ENCODE data around the gene CACTIN. TPM values are rescaled to one million over a fixed set of nuclear protein-coding genes. Genes with fewer than 3 reads are reported as not detected.

CACTIN gene
- total and polyA plus RNA-seq, 4 experiments from 2014 or later: 4.4 to 50.4 (median 30.1) TPM

DNA sequence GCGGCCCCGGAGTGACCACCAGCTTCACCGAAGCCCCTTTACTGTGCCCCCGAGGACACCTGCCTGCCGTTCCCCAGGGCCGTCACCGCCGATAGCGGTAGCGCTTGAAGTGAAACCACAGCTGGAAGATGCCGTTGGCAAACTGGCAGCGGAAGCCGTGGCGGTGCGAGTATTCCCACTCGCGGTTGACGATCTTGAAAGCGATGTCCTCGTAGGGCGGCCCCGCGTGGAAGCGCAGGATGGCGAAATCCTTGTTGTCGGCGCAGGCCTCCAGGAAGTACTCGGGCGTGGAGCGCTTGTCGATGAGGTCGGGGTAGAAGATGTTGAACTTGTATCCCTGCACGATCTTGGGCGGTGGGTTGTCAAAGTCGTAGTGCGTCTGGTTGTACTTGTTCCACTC, 14.7 kb downstream of the CACTIN start:
- Mint-ChIP-seq H3K27ac (no peak overlapping the region), H3K27me3 (peaks cover 0 to 3% of the 10 kb centered on the region in 2 donors), H3K9me3 (no peaks in the 10 kb centered on the region), H3K4me1 (peaks cover 0 to 15% (median 4%) of the 10 kb centered on the region in 4 donors), H3K4me3 (peak overlapping the region in 1 of 8 donors; percentile 15), H3K36me3 (peaks cover 10 to 11% of the 10 kb centered on the region in 2 donors)
- no peaks in the 10 kb centered on the region for H3K27me3 ChIP-seq (ENCODE audit: insufficient read depth, low read length)
- no peaks in the 10 kb centered on the region for H3K4me1 ChIP-seq (ENCODE audit: insufficient read depth, low read length)
- H3K4me3 ChIP-seq (ENCODE audit: low read length in 2 of 2): no peak overlapping the region
- H3K9me3 ChIP-seq (ENCODE audit: control insufficient read depth in 1 of 2, low read length in 2 of 2): no peaks in the 10 kb centered on the region
- DNase-seq: no peak
- CTCF ChIA-PET (ENCODE audit: partially characterized antibody): no interaction called here
- POLR2A ChIA-PET (ENCODE audit: partially characterized antibody): no interaction called here
- H3K36me3 ChIP-seq (ENCODE audit: insufficient read depth, low read length): no peaks in the 10 kb centered on the region
- H3K27ac ChIP-seq (ENCODE audit: low read depth, low read length): no peak overlapping the region
- intact Hi-C loops (cut with micrococcal nuclease): no loop called here

DNA sequence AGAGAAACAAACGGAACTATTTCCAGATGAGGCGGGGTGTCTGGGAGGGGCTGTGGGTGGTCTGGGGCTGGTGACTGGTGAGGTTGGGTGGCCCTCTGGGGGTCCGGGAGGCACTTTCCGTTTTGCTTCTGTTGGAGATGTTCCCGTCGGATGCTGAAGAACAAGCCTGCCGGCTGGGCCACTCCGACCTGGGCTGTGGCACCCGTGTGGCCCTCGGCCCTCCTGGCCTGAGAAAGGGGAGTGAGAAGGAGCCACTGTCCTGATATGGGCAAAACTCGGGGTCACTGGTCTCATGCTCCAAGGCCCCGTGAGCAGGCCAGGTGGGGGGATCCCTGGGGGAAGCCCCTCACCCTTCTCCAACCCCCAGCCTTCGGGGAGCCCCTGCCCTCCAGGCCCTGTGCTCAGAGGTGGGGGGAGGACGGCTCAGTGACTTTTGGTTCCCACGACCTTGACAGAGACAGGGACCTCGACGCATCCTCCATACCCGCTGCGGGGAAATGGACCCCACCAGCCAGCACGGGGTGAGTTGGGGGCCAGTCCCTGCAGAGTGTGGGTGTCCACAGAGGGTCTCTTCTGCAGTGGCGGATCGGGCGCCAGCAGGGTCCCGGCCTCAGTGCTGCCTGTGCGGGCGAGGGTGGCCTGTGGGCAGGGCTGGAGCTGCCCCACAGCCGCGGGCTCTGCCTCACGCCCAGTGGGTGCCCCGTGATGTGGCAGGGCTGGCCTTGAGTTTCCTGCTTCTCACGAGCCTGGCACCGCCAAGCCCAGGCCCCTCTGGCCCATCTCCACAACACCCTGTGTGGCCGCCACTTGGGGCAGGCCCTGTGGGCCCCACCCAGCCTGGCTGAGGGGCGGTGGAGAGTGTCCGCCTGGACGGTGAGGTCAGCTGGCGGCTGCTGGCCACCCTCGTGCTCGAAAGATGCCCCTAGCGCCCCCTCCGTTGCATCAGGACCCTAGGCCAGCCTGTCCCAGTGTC, 15.6 kb downstream of the CACTIN start:
- H3K27ac ChIP-seq (ENCODE audit: low read depth, low read length): no peak overlapping the region
- H3K4me1 Mint-ChIP-seq: peaks cover 0 to 15% (median 4%) of the 10 kb centered on the region in 4 donors
- no peaks in the 10 kb centered on the region for H3K9me3 Mint-ChIP-seq
- no peak overlapping the region for H3K4me3 ChIP-seq (ENCODE audit: low read length in 2 of 2)
- no peak for DNase-seq
- ChIA-PET CTCF (ENCODE audit: partially characterized antibody) (no interaction called here), POLR2A (ENCODE audit: partially characterized antibody) (no interaction called here)
- H3K9me3 ChIP-seq (ENCODE audit: control insufficient read depth in 1 of 2, low read length in 2 of 2): no peaks in the 10 kb centered on the region
- H3K36me3 Mint-ChIP-seq: peaks cover 10 to 11% of the 10 kb centered on the region in 2 donors
- no peaks in the 10 kb centered on the region for H3K27me3 ChIP-seq (ENCODE audit: insufficient read depth, low read length)
- H3K4me3 Mint-ChIP-seq: no peak overlapping the region
- peaks cover 7% of the 10 kb centered on the region for H3K4me1 ChIP-seq (ENCODE audit: insufficient read depth, low read length)
- intact Hi-C loops (cut with micrococcal nuclease): no loop called here
- no peaks in the 10 kb centered on the region for H3K36me3 ChIP-seq (ENCODE audit: insufficient read depth, low read length)
- peaks cover 0 to 3% of the 10 kb centered on the region in 2 donors for H3K27me3 Mint-ChIP-seq
- H3K27ac Mint-ChIP-seq: peak overlapping the region in 1 of 7 donors; percentile 68

DNA sequence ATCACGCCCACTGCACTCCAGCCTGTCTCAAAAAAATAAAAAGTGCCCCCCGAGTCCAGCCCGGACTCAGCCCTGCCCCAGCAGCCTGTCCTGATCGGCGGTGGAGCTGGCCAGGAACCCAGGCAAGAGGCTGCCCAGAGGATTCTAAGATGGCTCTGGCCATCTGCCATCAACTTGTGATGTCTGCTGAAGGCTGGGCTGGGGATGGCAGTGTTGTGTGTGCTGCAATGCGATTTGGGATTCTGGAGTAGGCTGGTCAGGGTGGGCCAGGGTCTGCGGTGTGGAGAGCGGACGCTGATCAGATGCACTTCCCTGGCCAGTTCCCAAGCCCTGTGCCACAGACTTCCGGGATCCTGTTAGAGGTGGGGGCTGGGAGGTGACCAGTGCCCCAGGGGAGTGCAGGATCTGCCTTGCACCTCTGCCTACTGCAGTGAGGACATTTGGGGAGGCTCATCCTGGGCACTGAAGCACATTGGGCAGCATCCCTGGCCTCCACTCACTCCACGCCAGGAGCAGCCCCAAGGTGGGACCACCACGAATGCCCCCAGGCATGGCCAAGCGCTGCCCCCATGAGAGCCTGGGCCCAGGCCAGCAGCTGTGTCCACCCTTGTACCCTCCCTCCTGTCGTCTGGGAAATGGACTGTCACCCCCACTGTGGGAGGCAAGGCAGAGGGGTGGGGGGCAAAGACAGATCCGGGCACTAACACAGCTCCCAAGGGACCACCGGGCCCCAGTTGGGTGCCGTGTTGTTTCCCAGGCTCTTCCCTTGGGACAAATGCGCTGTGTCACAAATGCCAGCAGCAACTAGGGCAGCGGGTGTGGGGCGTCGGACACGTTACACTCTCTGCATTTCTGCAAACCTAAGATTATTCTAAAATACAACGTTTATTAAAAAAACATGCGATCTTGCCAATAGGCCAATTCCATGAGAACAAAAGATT, 16.5 kb downstream of the CACTIN start:
- POLR2A ChIA-PET (ENCODE audit: partially characterized antibody): interaction anchor here (0.9 to 1.0 kb wide), 2 partner anchors 54 to 64 kb away, joined by 3 to 4 read pairs; no protein-coding TSS in a partner anchor
- intact Hi-C loops (cut with micrococcal nuclease): no loop called here
- no peak overlapping the region for H3K4me3 Mint-ChIP-seq
- CTCF ChIA-PET (ENCODE audit: partially characterized antibody): interaction anchor here (1.4 kb wide), 1 partner anchor 9 kb away, joined by 3 read pairs; no protein-coding TSS in a partner anchor
- peaks cover 8 to 10% of the 10 kb centered on the region in 2 donors for H3K36me3 Mint-ChIP-seq
- Histone ChIP-seq H3K4me3 (ENCODE audit: low read length in 2 of 2) (no peak overlapping the region), H3K27ac (ENCODE audit: low read depth, low read length) (no peak overlapping the region), H3K36me3 (ENCODE audit: insufficient read depth, low read length) (no peaks in the 10 kb centered on the region), H3K9me3 (ENCODE audit: control insufficient read depth in 1 of 2, low read length in 2 of 2) (no peaks in the 10 kb centered on the region), H3K27me3 (ENCODE audit: insufficient read depth, low read length) (no peaks in the 10 kb centered on the region), H3K4me1 (ENCODE audit: insufficient read depth, low read length) (peaks cover 17% of the 10 kb centered on the region)
- no peaks in the 10 kb centered on the region for H3K9me3 Mint-ChIP-seq
- H3K27me3 Mint-ChIP-seq: peaks cover 0 to 3% of the 10 kb centered on the region in 2 donors
- H3K27ac Mint-ChIP-seq: no peak overlapping the region
- DNase-seq: no peak
- peaks cover 0 to 15% (median 4%) of the 10 kb centered on the region in 4 donors for H3K4me1 Mint-ChIP-seq

DNA sequence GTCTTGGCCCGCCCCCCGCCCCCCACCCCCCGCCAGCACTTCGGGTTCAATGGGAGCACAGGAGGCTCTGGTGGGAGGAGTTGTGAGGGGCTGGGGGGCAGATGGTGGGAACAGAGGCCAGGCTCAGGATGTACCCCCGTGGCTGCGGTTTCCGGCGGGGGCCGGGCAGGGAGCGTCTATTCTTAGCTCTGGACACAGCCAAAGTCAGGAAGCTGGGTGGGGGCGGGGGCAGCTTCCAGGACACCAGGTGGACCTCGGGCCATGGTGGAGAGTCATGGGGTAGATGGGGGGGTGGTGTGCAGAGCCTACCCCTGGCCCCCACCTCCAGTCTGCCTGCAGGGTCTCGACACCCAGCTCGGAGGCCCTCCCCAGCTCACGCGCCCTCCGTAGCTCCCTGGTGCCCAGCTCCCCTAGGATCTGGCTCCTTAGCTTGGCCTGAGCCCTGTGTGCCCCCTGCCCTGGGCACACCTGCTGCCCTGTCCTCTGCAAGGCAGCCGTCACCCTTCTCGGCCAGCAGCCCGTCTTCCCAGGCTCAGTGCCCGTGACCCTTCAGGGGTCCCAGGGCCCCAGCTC, 17.8 kb downstream of the CACTIN start:
- no peak overlapping the region for H3K4me3 ChIP-seq (ENCODE audit: low read length in 2 of 2)
- POLR2A ChIA-PET (ENCODE audit: partially characterized antibody): interaction anchor here (0.9 to 1.0 kb wide), 2 partner anchors 52 to 63 kb away, joined by 3 to 4 read pairs; no protein-coding TSS in a partner anchor
- no peaks in the 10 kb centered on the region for H3K36me3 ChIP-seq (ENCODE audit: insufficient read depth, low read length)
- H3K9me3 ChIP-seq (ENCODE audit: control insufficient read depth in 1 of 2, low read length in 2 of 2): no peaks in the 10 kb centered on the region
- intact Hi-C loops (cut with micrococcal nuclease): no loop called here
- Mint-ChIP-seq H3K4me1 (peaks cover 0 to 15% (median 4%) of the 10 kb centered on the region in 4 donors), H3K36me3 (peaks cover 8 to 10% of the 10 kb centered on the region in 2 donors), H3K27ac (no peak overlapping the region), H3K4me3 (no peak overlapping the region), H3K9me3 (no peaks in the 10 kb centered on the region), H3K27me3 (peaks cover 0 to 3% of the 10 kb centered on the region in 2 donors)
- H3K4me1 ChIP-seq (ENCODE audit: insufficient read depth, low read length): peaks cover 26% of the 10 kb centered on the region
- H3K27ac ChIP-seq (ENCODE audit: low read depth, low read length): no peak overlapping the region
- DNase-seq: no peak
- CTCF ChIA-PET (ENCODE audit: partially characterized antibody): interaction anchor here (1.2 to 1.5 kb wide), 3 partner anchors 10 to 23 kb away, joined by 3 to 4 read pairs (median 3); no protein-coding TSS in a partner anchor
- no peaks in the 10 kb centered on the region for H3K27me3 ChIP-seq (ENCODE audit: insufficient read depth, low read length)

DNA sequence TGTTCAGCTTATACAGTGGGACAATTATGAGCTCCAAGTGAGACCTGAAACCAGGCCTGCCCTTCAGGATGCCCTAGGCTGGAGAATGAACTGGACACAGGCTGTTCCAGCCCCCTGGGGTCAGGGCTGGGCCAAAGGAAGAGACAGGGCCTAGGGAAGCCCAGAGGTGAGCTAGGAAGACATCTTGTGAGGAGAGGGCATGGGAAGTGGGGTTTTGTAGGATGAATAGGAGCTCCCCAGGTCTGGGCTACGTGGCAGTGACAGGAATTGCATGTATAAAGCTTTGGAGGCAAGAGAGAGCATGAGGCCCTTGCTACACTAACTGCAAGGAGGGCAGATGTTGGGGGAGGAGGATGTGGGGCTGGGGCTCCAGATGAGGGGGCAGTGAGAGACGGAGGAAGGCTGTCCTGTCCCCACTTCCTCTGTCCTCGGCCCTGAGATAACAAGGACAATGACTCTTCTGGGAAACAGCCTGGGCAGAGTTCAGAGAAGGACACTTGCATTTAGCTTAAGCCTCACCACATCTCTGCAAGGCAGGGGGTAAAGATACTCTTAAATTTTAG, 18.4 kb downstream of the CACTIN start:
- no peak for DNase-seq
- CTCF ChIA-PET (ENCODE audit: partially characterized antibody): interaction anchor here (1.2 to 1.5 kb wide), 3 partner anchors 11 to 22 kb away, joined by 3 to 4 read pairs (median 3); no protein-coding TSS in a partner anchor
- H3K4me3 Mint-ChIP-seq: peak overlapping the region in 4 of 8 donors; percentile 26 to 71 (median 54)
- Histone ChIP-seq H3K4me1 (ENCODE audit: insufficient read depth, low read length) (peaks cover 26% of the 10 kb centered on the region), H3K9me3 (ENCODE audit: control insufficient read depth in 1 of 2, low read length in 2 of 2) (no peaks in the 10 kb centered on the region), H3K4me3 (ENCODE audit: low read length in 2 of 2) (no peak overlapping the region), H3K27me3 (ENCODE audit: insufficient read depth, low read length) (no peaks in the 10 kb centered on the region), H3K27ac (ENCODE audit: low read depth, low read length) (no peak overlapping the region), H3K36me3 (ENCODE audit: insufficient read depth, low read length) (no peaks in the 10 kb centered on the region)
- no peaks in the 10 kb centered on the region for H3K9me3 Mint-ChIP-seq
- intact Hi-C loops (cut with micrococcal nuclease): no loop called here
- POLR2A ChIA-PET (ENCODE audit: partially characterized antibody): no interaction called here
- H3K27me3 Mint-ChIP-seq: peaks cover 0 to 3% of the 10 kb centered on the region in 2 donors
- peak overlapping the region in 2 of 7 donors; percentile 40 to 54 for H3K27ac Mint-ChIP-seq
- peaks cover 4 to 10% of the 10 kb centered on the region in 2 donors for H3K36me3 Mint-ChIP-seq
- peaks cover 0 to 15% (median 4%) of the 10 kb centered on the region in 4 donors for H3K4me1 Mint-ChIP-seq

DNA sequence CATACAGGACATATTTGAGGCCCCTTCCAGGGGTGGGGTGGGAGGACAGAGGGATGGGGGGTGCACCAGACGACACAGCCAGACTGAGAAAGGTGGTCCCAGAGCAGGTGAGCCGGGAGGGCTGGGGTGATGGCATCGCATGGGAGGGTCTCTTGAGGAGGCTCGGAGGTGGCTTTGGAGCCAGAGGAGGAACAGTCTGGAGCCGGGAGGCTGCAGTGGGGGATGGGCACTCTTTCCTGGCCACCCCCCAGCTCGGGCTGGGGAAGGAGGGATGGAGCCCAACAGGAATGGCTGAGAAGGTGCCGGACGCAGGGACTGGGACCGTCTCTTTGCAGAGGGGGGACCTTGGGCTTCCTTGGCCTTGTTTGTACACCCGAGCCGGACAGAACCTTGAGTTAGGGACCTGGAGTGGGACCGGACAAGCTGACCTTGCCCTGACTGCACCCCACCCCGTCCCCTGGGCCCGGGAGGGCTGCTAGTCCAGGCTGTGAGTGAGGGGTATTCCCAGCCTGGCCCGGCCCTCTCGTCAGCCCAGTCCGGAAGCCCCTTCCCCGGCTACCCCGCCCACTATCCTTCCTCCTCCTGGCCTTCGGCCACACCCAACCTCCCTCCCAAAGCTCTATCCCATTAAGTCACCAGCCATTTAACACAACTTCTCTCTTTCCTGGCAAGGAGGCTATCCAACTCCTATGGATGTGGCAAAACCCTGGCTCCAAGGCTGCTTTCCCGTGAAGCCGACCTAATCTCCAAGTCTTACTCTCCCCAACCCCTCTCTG, 19.1 kb downstream of the CACTIN start:
- Histone ChIP-seq H3K4me1 (ENCODE audit: insufficient read depth, low read length) (peaks cover 26% of the 10 kb centered on the region), H3K36me3 (ENCODE audit: insufficient read depth, low read length) (no peaks in the 10 kb centered on the region), H3K27ac (ENCODE audit: low read depth, low read length) (no peak overlapping the region), H3K27me3 (ENCODE audit: insufficient read depth, low read length) (no peaks in the 10 kb centered on the region), H3K4me3 (ENCODE audit: low read length in 2 of 2) (no peak overlapping the region), H3K9me3 (ENCODE audit: control insufficient read depth in 1 of 2, low read length in 2 of 2) (no peaks in the 10 kb centered on the region)
- peaks cover 4 to 10% of the 10 kb centered on the region in 2 donors for H3K36me3 Mint-ChIP-seq
- peaks cover 0 to 3% of the 10 kb centered on the region in 2 donors for H3K27me3 Mint-ChIP-seq
- peak overlapping the region in 3 of 7 donors; percentile 40 to 70 (median 54) for H3K27ac Mint-ChIP-seq
- intact Hi-C loops (cut with micrococcal nuclease): no loop called here
- ChIA-PET POLR2A (ENCODE audit: partially characterized antibody) (no interaction called here), CTCF (ENCODE audit: partially characterized antibody) (interaction anchor here (1.2 to 1.5 kb wide), 2 partner anchors 13 to 21 kb away, joined by 3 to 4 read pairs; no protein-coding TSS in a partner anchor)
- DNase-seq: no peak
- H3K4me1 Mint-ChIP-seq: peaks cover 0 to 15% (median 4%) of the 10 kb centered on the region in 4 donors
- H3K9me3 Mint-ChIP-seq: no peaks in the 10 kb centered on the region
- peak overlapping the region in 7 of 8 donors; percentile 26 to 71 (median 47) for H3K4me3 Mint-ChIP-seq

Measured in CD4-positive, alpha-beta memory T cell (primary cell).